Urinary bladder (tissue), 4 donors: Measurements from ENCODE around the gene SLC12A8. TPM values are rescaled to one million over a fixed set of nuclear protein-coding genes. Genes with fewer than 3 reads are reported as not detected.

Experiments
- DNase-seq: peaks from one replicate; pipeline ENCODE4 v3.0.0-alpha.2; 2015; ENCODE audit errors: extremely low spot score
- H3K27ac ChIP-seq: one replicate; pipeline ENCODE4 v1.5.1; 2013; ENCODE audit warnings: low read depth, mild to moderate bottlenecking, moderate library complexity
- H3K36me3 ChIP-seq: one replicate; pipeline ENCODE4 v1.6.1; 2013; ENCODE audit warnings: mild to moderate bottlenecking, moderate library complexity; ENCODE audit not compliant: insufficient read depth
- H3K4me1 ChIP-seq: one replicate; pipeline ENCODE4 v1.6.1; 2013; ENCODE audit warnings: mild to moderate bottlenecking, moderate library complexity; ENCODE audit not compliant: insufficient read depth
- H3K4me3 ChIP-seq: one replicate; pipeline ENCODE4 v1.5.1; 2013; ENCODE audit warnings: low read depth, low read length
- WGBS: extraction: QIAGEN DNeasy Blood & Tissue Kit; methylation state at CpG from one replicate; pipeline ENCODE4 v1.1.7; 2013; 5-methylcytosine and 5-hydroxymethylcytosine counted together
- polyA plus RNA-seq: library from polyadenylated mRNA; stranded (reverse); fragments of 200-250 nt; gene quantifications from one replicate; pipeline ENCODE4 v1.2.3, GENCODE V29; 2013
- total RNA-seq: library from RNA; depleted of rRNA; stranded (reverse); fragments of >200 nt; gene quantifications from one replicate; pipeline ENCODE4 v1.2.3, GENCODE V29; 2014
- donor health status: healthy with polysubstance abuse.
- donor health status: healthy.

Gene SLC12A8
- total and polyA plus RNA-seq, 2 donors = 1.4 to 2.9 TPM

GRCh38 chr3:125080077-125080476 lies 132.5 kb downstream of the SLC12A8 start:
- no peak for DNase-seq
- Histone ChIP-seq H3K36me3 (no peaks in the 10 kb centered on the region), H3K4me3 (no peak overlapping the region), H3K4me1 (no peaks in the 10 kb centered on the region), H3K27ac (no peak overlapping the region)
- WGBS = 95% methylated on average over 1 of the region's 1 CpG

GRCh38 chr3:125079675-125080045 lies 132.9 kb downstream of the SLC12A8 start:
- no peak for DNase-seq
- WGBS = 66% methylated on average over 1 of the region's 1 CpG
- Histone ChIP-seq H3K4me3 (no peak overlapping the region), H3K36me3 (no peaks in the 10 kb centered on the region), H3K27ac (no peak overlapping the region), H3K4me1 (no peaks in the 10 kb centered on the region)

DNA sequence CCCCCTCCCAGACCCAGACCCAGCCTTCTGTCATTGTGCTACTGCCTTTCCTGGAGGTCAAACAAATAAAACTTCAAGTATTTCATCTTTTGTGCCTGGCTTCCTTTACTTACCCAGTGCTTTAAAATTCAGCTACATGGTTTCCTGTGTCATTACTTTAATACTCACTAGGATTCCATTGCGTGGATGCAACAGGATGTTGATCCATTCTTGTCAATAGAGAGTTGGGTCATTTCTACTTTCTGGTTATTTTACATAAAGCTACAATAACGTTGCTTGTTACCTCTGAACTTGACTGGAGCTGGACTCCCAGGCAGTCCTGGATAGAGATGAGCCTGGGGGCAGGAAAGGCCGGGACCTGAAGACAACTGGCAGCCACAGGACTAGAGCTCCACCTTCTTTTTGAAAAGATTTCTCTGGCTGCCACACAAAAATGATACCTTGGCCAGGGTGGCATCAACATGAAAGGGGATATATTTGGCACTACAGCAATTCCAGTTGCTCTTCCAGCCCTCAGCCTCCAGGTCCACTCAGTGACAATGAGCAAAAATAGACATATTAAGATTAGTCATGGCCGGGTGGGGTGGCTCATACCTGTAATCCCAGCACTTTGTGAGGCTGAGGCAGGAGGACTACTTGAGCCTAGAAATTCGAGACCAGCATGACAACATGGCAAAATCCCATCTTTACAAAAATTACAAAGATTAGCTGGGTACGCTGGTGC lies 133.4 kb downstream of the SLC12A8 start:
- no peaks in the 10 kb centered on the region for H3K4me1 ChIP-seq
- WGBS = 91% methylated on average over 6 of the region's 6 CpGs
- H3K36me3 ChIP-seq = no peaks in the 10 kb centered on the region
- DNase-seq = no peak
- no peak overlapping the region for H3K27ac ChIP-seq
- no peak overlapping the region for H3K4me3 ChIP-seq

- no peaks in the 10 kb centered on the region for H3K36me3 ChIP-seq
- 94% methylated on average over 3 of the region's 3 CpGs for WGBS
- no peaks in the 10 kb centered on the region for H3K4me1 ChIP-seq
- H3K4me3 ChIP-seq = no peak overlapping the region
- H3K27ac ChIP-seq = no peak overlapping the region
- DNase-seq = no peak
Measured at GRCh38 chr3:125077864-125078263, 134.7 kb downstream of the SLC12A8 start.

DNA sequence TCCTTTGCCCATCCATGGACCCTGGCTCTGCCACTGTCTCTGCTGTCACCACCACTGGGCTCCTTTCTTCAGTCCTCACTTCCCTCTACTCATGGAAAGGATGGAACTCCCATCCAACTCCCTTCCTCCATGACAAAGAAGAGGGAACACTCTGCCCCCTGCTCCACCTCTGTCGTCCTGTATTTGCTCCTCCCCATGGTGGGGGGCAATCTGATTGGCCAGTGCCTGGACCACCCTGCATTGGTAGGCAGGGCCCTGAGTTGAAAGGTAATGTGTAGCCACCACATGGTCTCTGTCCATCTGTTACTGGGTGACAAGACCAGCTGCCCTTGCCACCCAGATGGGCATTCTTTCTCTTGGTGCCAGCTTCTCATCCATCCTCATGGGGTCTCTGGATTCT lies 136.1 kb downstream of the SLC12A8 start:
- DNase-seq = no peak
- no peaks in the 10 kb centered on the region for H3K36me3 ChIP-seq
- no peak overlapping the region for H3K4me3 ChIP-seq
- no peaks in the 10 kb centered on the region for H3K4me1 ChIP-seq
- WGBS = 68% methylated on average over 1 of the region's 1 CpG
- no peak overlapping the region for H3K27ac ChIP-seq

GRCh38 chr3:125075738-125076137 lies 136.8 kb downstream of the SLC12A8 start:
- Histone ChIP-seq H3K36me3 (no peaks in the 10 kb centered on the region), H3K4me1 (no peaks in the 10 kb centered on the region), H3K4me3 (no peak overlapping the region), H3K27ac (no peak overlapping the region)
- 74% methylated on average over 3 of the region's 3 CpGs for WGBS
- DNase-seq = no peak

GRCh38 chr3:125073390-125073905 lies 139.1 kb downstream of the SLC12A8 start:
- DNase-seq = no peak
- no peaks in the 10 kb centered on the region for H3K4me1 ChIP-seq
- H3K27ac ChIP-seq = no peak overlapping the region
- no peaks in the 10 kb centered on the region for H3K36me3 ChIP-seq
- WGBS = 74% methylated on average over 7 of the region's 7 CpGs
- H3K4me3 ChIP-seq = no peak overlapping the region

DNA sequence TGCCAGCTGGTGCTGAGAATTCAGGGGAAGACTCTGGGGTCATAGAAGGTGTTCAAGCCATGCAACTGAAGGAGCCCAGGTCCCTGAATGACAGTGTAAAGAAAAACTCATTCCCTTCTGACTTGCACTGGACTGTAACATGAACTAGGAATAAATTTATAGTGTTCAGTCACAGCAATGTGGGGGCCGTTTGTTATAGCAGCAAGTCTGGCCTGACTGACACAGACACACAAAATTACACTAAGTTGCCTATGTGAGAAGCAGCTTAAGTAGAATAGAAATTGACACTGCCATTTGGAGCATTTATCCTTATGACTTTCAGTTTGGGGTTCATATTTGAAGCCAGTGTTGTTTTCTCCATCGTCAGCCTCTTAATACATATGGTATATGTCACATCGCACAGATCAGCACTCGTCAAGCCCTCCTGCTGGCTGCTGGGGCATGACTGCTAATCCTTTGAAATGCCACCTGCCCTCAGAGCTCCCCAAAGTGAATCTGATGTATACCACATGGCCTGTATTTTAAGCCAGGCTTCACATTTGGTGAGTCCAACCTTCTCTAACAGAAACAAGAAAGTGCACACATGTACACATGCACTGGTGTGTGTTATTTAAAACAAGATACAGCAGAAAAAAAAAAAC lies 139.7 kb downstream of the SLC12A8 start:
- H3K27ac ChIP-seq = no peak overlapping the region
- no peaks in the 10 kb centered on the region for H3K4me1 ChIP-seq
- WGBS = 68% methylated on average over 4 of the region's 4 CpGs
- no peak for DNase-seq
- no peaks in the 10 kb centered on the region for H3K36me3 ChIP-seq
- H3K4me3 ChIP-seq = no peak overlapping the region

- Histone ChIP-seq H3K36me3 (no peaks in the 10 kb centered on the region), H3K4me1 (no peaks in the 10 kb centered on the region), H3K4me3 (no peak overlapping the region), H3K27ac (no peak overlapping the region)
- DNase-seq = no peak
Measured at GRCh38 chr3:125072301-125072700, 140.2 kb downstream of the SLC12A8 start.

DNA sequence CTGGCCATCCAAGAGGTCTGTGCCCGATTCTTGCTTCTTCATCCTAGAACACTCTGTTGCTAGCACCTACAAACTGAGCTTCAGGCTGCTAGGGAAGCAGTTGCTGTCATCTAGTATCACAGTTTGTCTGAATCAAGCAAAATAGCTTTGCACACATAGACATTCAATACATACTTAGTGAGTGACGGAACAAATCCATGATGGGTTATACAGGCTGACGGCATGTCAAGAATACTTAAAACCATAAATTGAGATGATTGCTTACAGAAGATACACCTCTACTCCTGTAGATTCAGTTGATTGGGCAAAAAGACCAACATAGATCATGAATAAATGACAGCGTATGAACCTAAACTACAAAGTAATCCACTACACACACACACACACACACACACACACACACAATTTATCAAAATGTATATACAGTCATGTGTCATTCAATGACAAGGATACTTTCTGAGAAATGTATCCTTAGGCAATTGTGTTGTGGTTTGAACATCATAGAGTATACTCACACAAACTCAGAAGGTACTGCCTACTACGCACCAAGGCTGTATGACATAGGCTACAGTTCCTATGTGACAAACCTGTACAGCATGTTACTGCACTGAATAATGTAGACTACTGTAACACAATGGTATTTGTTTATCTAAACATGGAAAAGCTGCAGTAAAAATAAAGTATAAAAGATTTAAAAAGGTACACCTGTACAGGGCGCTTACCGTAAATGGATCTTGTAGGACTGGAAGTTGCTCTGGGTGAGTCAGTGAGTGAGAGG lies 142.4 kb downstream of the SLC12A8 start:
- H3K36me3 ChIP-seq = no peaks in the 10 kb centered on the region
- H3K4me1 ChIP-seq = no peaks in the 10 kb centered on the region
- no peak overlapping the region for H3K27ac ChIP-seq
- H3K4me3 ChIP-seq = no peak overlapping the region
- no peak for DNase-seq
- WGBS = 97% methylated on average over 7 of the region's 7 CpGs

DNA sequence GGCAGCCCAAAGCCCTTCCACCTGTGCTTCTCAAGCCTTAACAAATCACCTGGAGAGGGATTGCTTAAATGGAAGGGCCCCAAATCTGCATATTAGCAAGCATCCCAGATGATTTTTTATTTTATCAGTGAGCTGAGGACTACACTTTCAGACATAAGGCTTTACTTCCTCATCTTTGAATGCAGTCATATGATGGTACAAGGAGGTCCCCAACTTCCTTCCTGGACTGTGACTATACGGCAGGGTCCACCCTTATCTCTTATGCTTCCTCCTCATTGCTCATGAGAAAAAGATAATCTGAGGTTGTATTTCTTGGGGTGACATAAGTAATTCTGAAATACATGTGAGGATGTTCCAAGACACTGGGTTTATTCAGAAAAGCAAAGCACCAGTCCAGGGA lies 143.1 kb downstream of the SLC12A8 start:
- Histone ChIP-seq H3K4me1 (no peaks in the 10 kb centered on the region), H3K27ac (no peak overlapping the region), H3K4me3 (no peak overlapping the region), H3K36me3 (no peaks in the 10 kb centered on the region)
- no peak for DNase-seq
- 61% methylated on average over 1 of the region's 1 CpG for WGBS

DNA sequence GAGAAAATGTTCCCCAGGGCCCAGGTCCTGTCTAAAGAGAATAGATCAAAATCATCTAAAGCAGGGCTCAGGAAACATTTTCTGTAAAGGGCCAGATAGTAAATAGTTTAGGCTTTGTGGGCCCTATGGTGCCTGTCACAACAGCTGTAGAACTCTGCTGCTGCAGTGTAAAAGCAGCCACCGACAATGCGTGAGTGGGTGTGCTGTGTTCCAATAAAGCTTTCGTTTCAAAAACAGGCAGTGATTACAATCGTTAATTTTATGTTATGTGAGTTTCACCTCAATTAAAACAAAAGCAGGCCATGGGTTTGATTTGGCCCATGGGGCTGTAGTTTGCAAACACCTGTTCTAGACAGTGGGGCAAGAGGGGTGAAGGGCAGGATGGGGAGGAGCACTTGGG lies 144.3 kb downstream of the SLC12A8 start:
- WGBS = 90% methylated on average over 4 of the region's 4 CpGs

GRCh38 chr3:125067225-125067624 lies 145.3 kb downstream of the SLC12A8 start:
- 61% methylated on average over 3 of the region's 3 CpGs for WGBS
- H3K4me1 ChIP-seq = no peaks in the 10 kb centered on the region
- H3K27ac ChIP-seq = no peak overlapping the region
- H3K4me3 ChIP-seq = no peak overlapping the region
- H3K36me3 ChIP-seq = no peaks in the 10 kb centered on the region
- DNase-seq = no peak

More for the DNA sequence above, 144.3 kb downstream of the SLC12A8 start:
- Histone ChIP-seq H3K27ac (no peak overlapping the region), H3K4me3 (no peak overlapping the region), H3K36me3 (no peaks in the 10 kb centered on the region), H3K4me1 (no peaks in the 10 kb centered on the region)
- DNase-seq = no peak
